ENCODE measurements around the gene DBN1. TPM values are rescaled to one million over a fixed set of nuclear protein-coding genes. Genes with fewer than 3 reads are reported as not detected.

Gene DBN1
- total and polyA plus RNA-seq, 2 of the 8 experiments (the other 6 are each of a cell fraction or from before 2014, with no cell fraction given): 168 to 333 TPM

DNA sequence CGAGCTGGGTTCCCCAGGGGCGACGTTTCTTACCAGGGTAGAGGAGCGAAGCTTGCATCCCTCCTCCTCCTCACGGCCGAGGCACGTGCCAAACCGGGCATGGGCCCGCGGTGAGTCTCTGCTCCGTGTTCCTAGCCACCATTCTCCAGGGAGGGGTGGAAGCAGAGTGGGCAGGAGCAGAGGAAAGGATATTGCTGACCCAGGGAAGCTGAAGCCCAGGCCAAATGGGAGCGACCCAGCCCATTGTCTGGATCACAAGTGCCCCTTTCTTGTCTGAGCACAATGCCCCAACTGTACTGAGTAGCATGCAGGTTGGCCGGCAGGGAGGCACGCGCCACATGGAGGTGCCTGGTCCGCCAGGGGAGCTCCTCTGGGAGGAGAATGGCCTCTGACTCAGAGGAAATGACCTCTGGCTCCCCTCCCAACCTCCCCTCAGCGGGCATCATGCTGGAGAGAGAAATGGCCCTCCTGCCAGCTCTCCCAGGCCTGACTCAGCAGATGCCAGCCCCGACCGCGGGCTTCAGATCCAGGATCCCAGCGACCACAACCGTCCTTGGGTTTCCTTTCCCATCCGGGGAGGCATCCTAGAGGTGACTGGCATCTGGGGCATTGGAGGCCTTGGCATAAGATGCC lies 25.7 kb downstream of the DBN1 start (continued):
- TF ChIP-seq RAD21 (IDR thresholded peaks at IDR 0.05 in 1 of 2, conservative IDR thresholded peaks at IDR 0.05 in 1 of 2; ENCODE audit: low read depth in 2 of 2, low read length in 2 of 2) (no peak; a peak in 1 of 4 replicates), HDAC2 (IDR thresholded peaks at IDR 0.05; ENCODE audit: borderline replicate concordance in 1 of 2, low read depth in 2 of 2, low read length in 2 of 2) (0 out of 4 replicates have a peak, but pooled peaks of 1 of the 2 experiments have one; percentile 27), TCF12 (IDR thresholded peaks at IDR 0.05; ENCODE audit: low read depth, low read length) (no peak), SIN3A (conservative IDR thresholded peaks at IDR 0.05 in 1 of 2, IDR thresholded peaks at IDR 0.05 in 1 of 2; ENCODE audit: low read depth in 1 of 2, low read length in 2 of 2) (no peak; a peak in 1 of 4 replicates), SP2 (IDR thresholded peaks at IDR 0.05; ENCODE audit: low read length) (no peak), RBBP5 (IDR thresholded peaks at IDR 0.05; ENCODE audit: borderline replicate concordance, low read depth, low read length) (no peak)
- TF ChIP-seq, protein P1, sequence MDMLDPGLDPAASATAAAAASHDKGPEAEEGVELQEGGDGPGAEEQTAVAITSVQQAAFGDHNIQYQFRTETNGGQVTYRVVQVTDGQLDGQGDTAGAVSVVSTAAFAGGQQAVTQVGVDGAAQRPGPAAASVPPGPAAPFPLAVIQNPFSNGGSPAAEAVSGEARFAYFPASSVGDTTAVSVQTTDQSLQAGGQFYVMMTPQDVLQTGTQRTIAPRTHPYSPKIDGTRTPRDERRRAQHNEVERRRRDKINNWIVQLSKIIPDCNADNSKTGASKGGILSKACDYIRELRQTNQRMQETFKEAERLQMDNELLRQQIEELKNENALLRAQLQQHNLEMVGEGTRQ (IDR thresholded peaks at IDR 0.05; ENCODE audit: low read length): no peak
- TF ChIP-seq, protein P2, sequence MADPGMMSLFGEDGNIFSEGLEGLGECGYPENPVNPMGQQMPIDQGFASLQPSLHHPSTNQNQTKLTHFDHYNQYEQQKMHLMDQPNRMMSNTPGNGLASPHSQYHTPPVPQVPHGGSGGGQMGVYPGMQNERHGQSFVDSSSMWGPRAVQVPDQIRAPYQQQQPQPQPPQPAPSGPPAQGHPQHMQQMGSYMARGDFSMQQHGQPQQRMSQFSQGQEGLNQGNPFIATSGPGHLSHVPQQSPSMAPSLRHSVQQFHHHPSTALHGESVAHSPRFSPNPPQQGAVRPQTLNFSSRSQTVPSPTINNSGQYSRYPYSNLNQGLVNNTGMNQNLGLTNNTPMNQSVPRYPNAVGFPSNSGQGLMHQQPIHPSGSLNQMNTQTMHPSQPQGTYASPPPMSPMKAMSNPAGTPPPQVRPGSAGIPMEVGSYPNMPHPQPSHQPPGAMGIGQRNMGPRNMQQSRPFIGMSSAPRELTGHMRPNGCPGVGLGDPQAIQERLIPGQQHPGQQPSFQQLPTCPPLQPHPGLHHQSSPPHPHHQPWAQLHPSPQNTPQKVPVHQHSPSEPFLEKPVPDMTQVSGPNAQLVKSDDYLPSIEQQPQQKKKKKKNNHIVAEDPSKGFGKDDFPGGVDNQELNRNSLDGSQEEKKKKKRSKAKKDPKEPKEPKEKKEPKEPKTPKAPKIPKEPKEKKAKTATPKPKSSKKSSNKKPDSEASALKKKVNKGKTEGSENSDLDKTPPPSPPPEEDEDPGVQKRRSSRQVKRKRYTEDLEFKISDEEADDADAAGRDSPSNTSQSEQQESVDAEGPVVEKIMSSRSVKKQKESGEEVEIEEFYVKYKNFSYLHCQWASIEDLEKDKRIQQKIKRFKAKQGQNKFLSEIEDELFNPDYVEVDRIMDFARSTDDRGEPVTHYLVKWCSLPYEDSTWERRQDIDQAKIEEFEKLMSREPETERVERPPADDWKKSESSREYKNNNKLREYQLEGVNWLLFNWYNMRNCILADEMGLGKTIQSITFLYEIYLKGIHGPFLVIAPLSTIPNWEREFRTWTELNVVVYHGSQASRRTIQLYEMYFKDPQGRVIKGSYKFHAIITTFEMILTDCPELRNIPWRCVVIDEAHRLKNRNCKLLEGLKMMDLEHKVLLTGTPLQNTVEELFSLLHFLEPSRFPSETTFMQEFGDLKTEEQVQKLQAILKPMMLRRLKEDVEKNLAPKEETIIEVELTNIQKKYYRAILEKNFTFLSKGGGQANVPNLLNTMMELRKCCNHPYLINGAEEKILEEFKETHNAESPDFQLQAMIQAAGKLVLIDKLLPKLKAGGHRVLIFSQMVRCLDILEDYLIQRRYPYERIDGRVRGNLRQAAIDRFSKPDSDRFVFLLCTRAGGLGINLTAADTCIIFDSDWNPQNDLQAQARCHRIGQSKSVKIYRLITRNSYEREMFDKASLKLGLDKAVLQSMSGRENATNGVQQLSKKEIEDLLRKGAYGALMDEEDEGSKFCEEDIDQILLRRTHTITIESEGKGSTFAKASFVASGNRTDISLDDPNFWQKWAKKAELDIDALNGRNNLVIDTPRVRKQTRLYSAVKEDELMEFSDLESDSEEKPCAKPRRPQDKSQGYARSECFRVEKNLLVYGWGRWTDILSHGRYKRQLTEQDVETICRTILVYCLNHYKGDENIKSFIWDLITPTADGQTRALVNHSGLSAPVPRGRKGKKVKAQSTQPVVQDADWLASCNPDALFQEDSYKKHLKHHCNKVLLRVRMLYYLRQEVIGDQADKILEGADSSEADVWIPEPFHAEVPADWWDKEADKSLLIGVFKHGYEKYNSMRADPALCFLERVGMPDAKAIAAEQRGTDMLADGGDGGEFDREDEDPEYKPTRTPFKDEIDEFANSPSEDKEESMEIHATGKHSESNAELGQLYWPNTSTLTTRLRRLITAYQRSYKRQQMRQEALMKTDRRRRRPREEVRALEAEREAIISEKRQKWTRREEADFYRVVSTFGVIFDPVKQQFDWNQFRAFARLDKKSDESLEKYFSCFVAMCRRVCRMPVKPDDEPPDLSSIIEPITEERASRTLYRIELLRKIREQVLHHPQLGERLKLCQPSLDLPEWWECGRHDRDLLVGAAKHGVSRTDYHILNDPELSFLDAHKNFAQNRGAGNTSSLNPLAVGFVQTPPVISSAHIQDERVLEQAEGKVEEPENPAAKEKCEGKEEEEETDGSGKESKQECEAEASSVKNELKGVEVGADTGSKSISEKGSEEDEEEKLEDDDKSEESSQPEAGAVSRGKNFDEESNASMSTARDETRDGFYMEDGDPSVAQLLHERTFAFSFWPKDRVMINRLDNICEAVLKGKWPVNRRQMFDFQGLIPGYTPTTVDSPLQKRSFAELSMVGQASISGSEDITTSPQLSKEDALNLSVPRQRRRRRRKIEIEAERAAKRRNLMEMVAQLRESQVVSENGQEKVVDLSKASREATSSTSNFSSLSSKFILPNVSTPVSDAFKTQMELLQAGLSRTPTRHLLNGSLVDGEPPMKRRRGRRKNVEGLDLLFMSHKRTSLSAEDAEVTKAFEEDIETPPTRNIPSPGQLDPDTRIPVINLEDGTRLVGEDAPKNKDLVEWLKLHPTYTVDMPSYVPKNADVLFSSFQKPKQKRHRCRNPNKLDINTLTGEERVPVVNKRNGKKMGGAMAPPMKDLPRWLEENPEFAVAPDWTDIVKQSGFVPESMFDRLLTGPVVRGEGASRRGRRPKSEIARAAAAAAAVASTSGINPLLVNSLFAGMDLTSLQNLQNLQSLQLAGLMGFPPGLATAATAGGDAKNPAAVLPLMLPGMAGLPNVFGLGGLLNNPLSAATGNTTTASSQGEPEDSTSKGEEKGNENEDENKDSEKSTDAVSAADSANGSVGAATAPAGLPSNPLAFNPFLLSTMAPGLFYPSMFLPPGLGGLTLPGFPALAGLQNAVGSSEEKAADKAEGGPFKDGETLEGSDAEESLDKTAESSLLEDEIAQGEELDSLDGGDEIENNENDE (IDR thresholded peaks at IDR 0.05; ENCODE audit: insufficient replicate concordance, low read length): no peak
